SK-N-SH (cell line): ENCODE results near the gene FADS3.

Source experiments
- CHD2 ChIP-seq: fragments of 150-350 bp; IDR thresholded peaks from 2 replicates; pipeline ENCODE4 v1.6.1; 2018; ENCODE audit warnings: low read length; ENCODE audit not compliant: partially characterized antibody
- EZH2phosphoT487 ChIP-seq: fragments of 200-600 bp; sonication (generic); IDR thresholded peaks from 2 replicates; pipeline ENCODE4 v1.6.1; 2017; ENCODE audit warnings: low read depth, mixed run types, mild to moderate bottlenecking, antibody characterized with exemption, moderate library complexity, borderline replicate concordance
- JUND ChIP-seq: IDR thresholded peaks from 2 replicates; pipeline ENCODE4 v1.4.0; 2012
- MEF2A ChIP-seq: IDR thresholded peaks from 2 replicates; pipeline ENCODE4 v1.4.0; 2012; ENCODE audit warnings: low read depth, borderline replicate concordance
- RFX5 ChIP-seq: IDR thresholded peaks from 2 replicates; pipeline ENCODE4 v1.6.1; 2012; ENCODE audit warnings: mild to moderate bottlenecking, improper control_type of control experiment, low read length
- SIN3A ChIP-seq: IDR thresholded peaks from 2 replicates; pipeline ENCODE4 v1.6.1; 2012; ENCODE audit warnings: low read depth, mild to moderate bottlenecking, low read length, moderate library complexity, borderline replicate concordance
- TAF1 ChIP-seq: IDR thresholded peaks from 2 replicates; pipeline ENCODE4 v1.6.1; 2012; ENCODE audit warnings: low read depth, mild to moderate bottlenecking, low read length, moderate library complexity, borderline replicate concordance
- YY1 ChIP-seq: IDR thresholded peaks from 2 replicates; pipeline ENCODE4 v1.4.0; 2012; ENCODE audit warnings: low read depth, mild to moderate bottlenecking
- TF ChIP-seq, protein P1 (sequence below): fragments of 200-600 bp; sonication (generic); IDR thresholded peaks from 2 replicates; pipeline ENCODE4 v1.6.1; 2017; ENCODE audit warnings: antibody characterized with exemption, mild to moderate bottlenecking, moderate library complexity
- TF ChIP-seq, protein P2 (sequence below): fragments of 150-350 bp; IDR thresholded peaks from 2 replicates; pipeline ENCODE4 v1.6.1; 2017; ENCODE audit warnings: antibody characterized with exemption, low read length, low read depth, borderline replicate concordance

DNA sequence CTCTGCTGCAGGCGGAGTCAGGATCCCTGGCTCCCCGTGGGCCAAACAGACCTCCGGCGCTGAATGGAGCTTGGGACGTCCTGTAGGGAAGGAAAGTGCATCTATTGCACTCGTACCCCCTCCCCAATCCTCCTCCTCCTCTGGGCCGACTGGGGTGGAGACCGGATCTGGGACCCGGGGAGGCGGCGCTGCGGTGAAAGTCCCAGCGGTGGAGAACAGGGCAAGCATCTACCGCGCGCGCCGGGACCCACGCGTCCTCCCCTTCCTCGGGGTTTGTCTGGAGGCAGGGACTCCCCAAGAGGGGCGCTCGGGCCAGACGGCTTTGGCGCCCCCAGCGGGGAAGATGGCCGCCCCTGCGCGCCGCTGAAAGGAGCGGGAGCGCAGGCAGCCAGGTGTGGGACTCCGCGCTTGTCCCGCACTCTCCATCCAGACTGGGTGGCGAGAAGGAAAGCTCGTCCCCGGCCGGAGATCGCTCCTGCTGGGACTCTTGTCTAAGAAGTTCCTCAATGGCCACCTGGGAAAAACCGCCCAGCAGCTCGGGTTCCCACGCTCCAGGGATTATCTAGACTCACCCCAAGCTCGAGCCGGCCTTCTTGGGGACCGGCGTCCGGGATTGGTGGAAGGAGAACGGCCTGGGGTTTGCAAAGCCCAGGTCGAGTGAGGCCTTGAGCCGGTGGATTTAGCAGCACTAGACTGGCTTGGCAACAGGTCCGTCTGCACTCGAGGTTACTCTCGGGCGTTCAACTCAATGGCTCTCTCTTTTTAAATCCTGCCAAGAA is 62.5 kb downstream of the FADS3 start:
- no peak for TF ChIP-seq MEF2A
- TF ChIP-seq, protein P1, sequence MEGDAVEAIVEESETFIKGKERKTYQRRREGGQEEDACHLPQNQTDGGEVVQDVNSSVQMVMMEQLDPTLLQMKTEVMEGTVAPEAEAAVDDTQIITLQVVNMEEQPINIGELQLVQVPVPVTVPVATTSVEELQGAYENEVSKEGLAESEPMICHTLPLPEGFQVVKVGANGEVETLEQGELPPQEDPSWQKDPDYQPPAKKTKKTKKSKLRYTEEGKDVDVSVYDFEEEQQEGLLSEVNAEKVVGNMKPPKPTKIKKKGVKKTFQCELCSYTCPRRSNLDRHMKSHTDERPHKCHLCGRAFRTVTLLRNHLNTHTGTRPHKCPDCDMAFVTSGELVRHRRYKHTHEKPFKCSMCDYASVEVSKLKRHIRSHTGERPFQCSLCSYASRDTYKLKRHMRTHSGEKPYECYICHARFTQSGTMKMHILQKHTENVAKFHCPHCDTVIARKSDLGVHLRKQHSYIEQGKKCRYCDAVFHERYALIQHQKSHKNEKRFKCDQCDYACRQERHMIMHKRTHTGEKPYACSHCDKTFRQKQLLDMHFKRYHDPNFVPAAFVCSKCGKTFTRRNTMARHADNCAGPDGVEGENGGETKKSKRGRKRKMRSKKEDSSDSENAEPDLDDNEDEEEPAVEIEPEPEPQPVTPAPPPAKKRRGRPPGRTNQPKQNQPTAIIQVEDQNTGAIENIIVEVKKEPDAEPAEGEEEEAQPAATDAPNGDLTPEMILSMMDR: peak; percentile 60
- no peak for TF ChIP-seq RFX5
- no peak for TF ChIP-seq SIN3A
- no peak for TF ChIP-seq JUND
- TF ChIP-seq, protein P2, sequence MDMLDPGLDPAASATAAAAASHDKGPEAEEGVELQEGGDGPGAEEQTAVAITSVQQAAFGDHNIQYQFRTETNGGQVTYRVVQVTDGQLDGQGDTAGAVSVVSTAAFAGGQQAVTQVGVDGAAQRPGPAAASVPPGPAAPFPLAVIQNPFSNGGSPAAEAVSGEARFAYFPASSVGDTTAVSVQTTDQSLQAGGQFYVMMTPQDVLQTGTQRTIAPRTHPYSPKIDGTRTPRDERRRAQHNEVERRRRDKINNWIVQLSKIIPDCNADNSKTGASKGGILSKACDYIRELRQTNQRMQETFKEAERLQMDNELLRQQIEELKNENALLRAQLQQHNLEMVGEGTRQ: no peak
- TF ChIP-seq TAF1: peak; percentile 46; the same call in 1 of the 2 replicates
- no peak for TF ChIP-seq CHD2
- TF ChIP-seq YY1: peak; percentile 83
- TF ChIP-seq EZH2phosphoT487: no peak
